Omental fat pad (tissue), 4 donors: ENCODE measurements around the gene PYDC1. TPM values are rescaled to one million over a fixed set of nuclear protein-coding genes. Genes with fewer than 3 reads are reported as not detected.

Experiments used
- ATAC-seq: fragments of 150-250 bp; one replicate; pipeline ENCODE4 v1.9.1; 2016; ENCODE audit warnings: mild to moderate bottlenecking, moderate library complexity; ENCODE audit not compliant: low FRiP score
- DNase-seq: peaks from one replicate; pipeline ENCODE4 v3.0.0-alpha.2; 2019; ENCODE audit warnings: low spot score
- CTCF ChIP-seq, 3 donors: fragments of 450-650 bp; IDR thresholded peaks; one replicate each; pipeline ENCODE4 v1.5.1; 2016 to 2017; ENCODE audit warnings: antibody characterized with exemption in 3 of 3, mild to moderate bottlenecking in 3 of 3, moderate library complexity in 2 of 3
- total RNA-seq, 4 donors: library from RNA; depleted of rRNA; stranded (reverse); fragments of >200 nt; gene quantifications; one replicate each; pipeline ENCODE4 v1.1.0, GENCODE V29; 2016

PYDC1 gene
- total RNA-seq, 4 donors from 2014 or later, result not detected

GRCh38 chr16:31213877-31214707 lies 2.8 kb downstream of the PYDC1 start, which contains the start of gene TRIM72:
TRIM72 (plus strand) TSS chr16:31214119; CDS start chr16:31214739, 620 bp downstream.
- DNase-seq, result no peak
- TF ChIP-seq CTCF (IDR thresholded peaks at IDR 0.05), result no peak
- ATAC-seq, result no peak

GRCh38 chr16:31213342-31213741 lies 3.6 kb downstream of the PYDC1 start:
- no peak for DNase-seq
- ATAC-seq, result no peak
- no peak for TF ChIP-seq CTCF (IDR thresholded peaks at IDR 0.05)

GRCh38 chr16:31206776-31207175 lies 10.2 kb downstream of the PYDC1 start:
- DNase-seq, result no peak
- TF ChIP-seq CTCF (IDR thresholded peaks at IDR 0.05), result no peak
- no peak for ATAC-seq

GRCh38 chr16:31204871-31205666 lies 11.9 kb downstream of the PYDC1 start:
- DNase-seq (no peak), ATAC-seq (no peak)
- no peak for TF ChIP-seq CTCF (IDR thresholded peaks at IDR 0.05)

- ATAC-seq (peak; percentile 43), DNase-seq (no peak)
- no peak for TF ChIP-seq CTCF (IDR thresholded peaks at IDR 0.05)
Measured at GRCh38 chr16:31202414-31203375, 14.2 kb downstream of the PYDC1 start, which contains the start of gene PYCARD. PYCARD (minus strand) TSS chr16:31202760; CDS start chr16:31202690, 70 bp downstream.
